HepG2 (cell line): ENCODE results near the gene TMEM108. TPM values are rescaled to one million over a fixed set of nuclear protein-coding genes. Genes with fewer than 3 reads are reported as not detected.

Source experiments
- ATAC-seq: fragments of 200-7000 bp; cut with Tn5 transposase; 3 replicates; pipeline ENCODE4 v1.9.1; 2020; ENCODE audit warnings: mild to moderate bottlenecking, moderate library complexity
- BruUV-seq: library from RNA; stranded (reverse); fragments of 400-500 nt; replicated peaks from 2 replicates; lab custom pipeline; 2021; lab: Mats Ljungman, UMichigan
- CTCF ChIA-PET: fragments of 300-600 bp; formaldehyde crosslinking; extraction: SDS; loops from one replicate; lab custom pipeline; 2021; ENCODE audit warnings: low total read pairs, inconsistent platforms, low intra/inter-chr PET ratio; lab: Yijun Ruan, JAX
- POLR2A ChIA-PET: fragments of 350-600 bp; sonication (Branson Sonifier 250); formaldehyde crosslinking; loops from one replicate; lab custom pipeline; 2020; ENCODE audit warnings: antibody characterized with exemption, inconsistent platforms; lab: Yijun Ruan, JAX
- DNase-seq: peaks from one replicate; pipeline ENCODE4 v3.0.0-alpha.2; 2015; ENCODE audit warnings: low spot score
- FAIRE-seq: peaks from 3 replicates; lab custom pipeline; 2011; peaks lifted over from hg19 to GRCh38; lab: Jason Lieb, UNC
- H2AFZ ChIP-seq: one replicate; pipeline ENCODE4 v1.6.1; 2011; ENCODE audit warnings: low read length, inconsistent platforms
- H3K27ac ChIP-seq: fragments of 300-600 bp; 3 replicates; pipeline ENCODE4 v1.8.0; 2011; ENCODE audit warnings: mixed run types, mild to moderate bottlenecking, mixed read lengths, low read length, inconsistent platforms; ENCODE audit not compliant: insufficient read depth; ENCODE audit errors: extremely low read length
- H3K27me3 ChIP-seq, 2 experiments: fragments of 200-600 bp in 1 of 2; 2 replicates in 1 of 2; 3 replicates in 1 of 2; pipeline versions ENCODE4 v1.6.0 to v1.8.0; 2011; ENCODE audit warnings: low read length in 2 of 2, mild to moderate bottlenecking in 2 of 2, moderate library complexity in 2 of 2, inconsistent platforms in 1 of 2; ENCODE audit not compliant: insufficient read depth in 2 of 2, control insufficient read depth in 1 of 2
- H3K36me3 ChIP-seq, 2 experiments: fragments of 200-600 bp in 1 of 2; replicated peaks in 1 of 2; 2 replicates in 1 of 2; 3 replicates in 1 of 2; pipeline versions ENCODE4 v1.5.1 to v1.8.0; 2011; ENCODE audit warnings: low read length in 2 of 2, inconsistent platforms in 1 of 2; ENCODE audit not compliant: insufficient read depth in 2 of 2, control insufficient read depth in 1 of 2
- H3K4me1 ChIP-seq: 2 replicates; pipeline ENCODE4 v1.5.1; 2012; ENCODE audit warnings: low read length, inconsistent platforms; ENCODE audit not compliant: insufficient read depth
- H3K4me2 ChIP-seq: 2 replicates; pipeline ENCODE4 v1.6.0; 2011; ENCODE audit warnings: low read depth, low read length, inconsistent platforms
- H3K4me3 ChIP-seq, 3 experiments: fragments of 200-600 bp in 1 of 3; sonication (generic), shearing (Covaris generic) in 1 of 3; replicated peaks in 1 of 3; 2 replicates each; pipeline ENCODE4 v1.5.1; 2011 to 2016; ENCODE audit warnings: low read length in 3 of 3, inconsistent platforms in 2 of 3, low read depth in 2 of 3, mild to moderate bottlenecking in 2 of 3, control low read depth in 1 of 3, mixed read lengths in 1 of 3; ENCODE audit not compliant: insufficient read depth in 1 of 3
- H3K79me2 ChIP-seq: one replicate; pipeline ENCODE4 v1.6.1; 2011; ENCODE audit warnings: low read length, inconsistent platforms; ENCODE audit not compliant: insufficient read depth
- H3K9ac ChIP-seq: 2 replicates; pipeline ENCODE4 v1.6.0; 2011; ENCODE audit warnings: mild to moderate bottlenecking, low read depth, low read length, inconsistent platforms; ENCODE audit not compliant: insufficient read depth
- H3K9me3 ChIP-seq: 2 replicates; pipeline ENCODE4 v1.5.1; 2012; ENCODE audit warnings: mild to moderate bottlenecking, low read length
- H4K20me1 ChIP-seq: 2 replicates; pipeline ENCODE4 v1.6.0; 2011; ENCODE audit warnings: inconsistent platforms, mild to moderate bottlenecking, low read length, moderate library complexity; ENCODE audit not compliant: insufficient read depth
- CBX2 ChIP-seq, 2 experiments: fragments of 200-600 bp in 1 of 2; sonication (generic); formaldehyde crosslinking in 1 of 2; IDR thresholded peaks; 2 replicates each; pipeline versions ENCODE4 v1.7.0 to v1.8.1; 2018 to 2022; ENCODE audit warnings: low read depth in 2 of 2, low read length in 1 of 2, mild to moderate bottlenecking in 1 of 2, missing genetic modification reagents in 1 of 2
- CSRNP2 ChIP-seq: sonication (generic); formaldehyde crosslinking; conservative IDR thresholded peaks from 2 replicates; pipeline ENCODE4 v1.8.0; 2022; ENCODE audit warnings: low read depth, missing genetic modification reagents
- E2F1 ChIP-seq: sonication (generic); formaldehyde crosslinking; IDR thresholded peaks from 2 replicates; pipeline ENCODE4 v1.5.0; 2020; ENCODE audit warnings: missing genetic modification reagents
- ELF1 ChIP-seq: sonication (generic); formaldehyde crosslinking; IDR thresholded peaks from 2 replicates; pipeline ENCODE4 v1.4.0; 2020; ENCODE audit warnings: missing genetic modification reagents
- MLX ChIP-seq: IDR thresholded peaks from 2 replicates; pipeline ENCODE4 v1.6.1; 2016
- PITX1 ChIP-seq: sonication (generic); formaldehyde crosslinking; IDR thresholded peaks from 2 replicates; pipeline ENCODE4 v1.5.1; 2020; ENCODE audit warnings: mild to moderate bottlenecking, missing genetic modification reagents
- REXO4 ChIP-seq: sonication (generic); formaldehyde crosslinking; IDR thresholded peaks from 2 replicates; pipeline ENCODE4 v1.8.0; 2022; ENCODE audit warnings: missing genetic modification reagents, mild to moderate bottlenecking, borderline replicate concordance
- STAT5B ChIP-seq: sonication (generic); formaldehyde crosslinking; IDR thresholded peaks from 2 replicates; pipeline ENCODE4 v1.4.0; 2020; ENCODE audit warnings: missing genetic modification reagents
- UBTF ChIP-seq: sonication (generic); formaldehyde crosslinking; IDR thresholded peaks from 2 replicates; pipeline ENCODE4 v1.4.0; 2020; ENCODE audit warnings: mild to moderate bottlenecking, missing genetic modification reagents
- ZFAT ChIP-seq: sonication (generic); formaldehyde crosslinking; conservative IDR thresholded peaks from 2 replicates; pipeline ENCODE4 v1.8.1; 2023; ENCODE audit warnings: missing genetic modification reagents, inconsistent platforms
- ZNF546 ChIP-seq: sonication (generic); formaldehyde crosslinking; conservative IDR thresholded peaks from 2 replicates; pipeline ENCODE4 v1.8.1; 2023; ENCODE audit warnings: mild to moderate bottlenecking, missing genetic modification reagents
- ZNF547 ChIP-seq: sonication (generic); formaldehyde crosslinking; IDR thresholded peaks from 2 replicates; pipeline ENCODE4 v1.5.1; 2020; ENCODE audit warnings: mild to moderate bottlenecking, missing genetic modification reagents
- WGBS: methylation state at CpG from one replicate; pipeline ENCODE4 v1.1.6; 2017; ENCODE audit warnings: low lambda C conversion rate; 5-methylcytosine and 5-hydroxymethylcytosine counted together
- in situ Hi-C: cut with HindIII; loops from 2 replicates; pipeline ENCODE4 v1.10.0; 2017; ENCODE audit warnings: low pct_unique_long_range_greater_than_20kb; ENCODE audit not compliant: extremely low pct_ligation_motif_present
- intact Hi-C: fragments of 100-400 bp; cut with micrococcal nuclease; formaldehyde crosslinking; loops from one replicate; pipeline ENCODE4 v1.10.0; 2022; ENCODE audit not compliant: unreplicated experiment
- polyA plus RNA-seq, 8 experiments: library from polyadenylated mRNA; depleted of rRNA in 3 of 8; stranded (reverse) in 7 of 8; unstranded in 1 of 8; fragments of >200 nt; fragmentation: Illumina TruSeq in 4 of 8; extraction: Trizol in 4 of 8; gene quantifications; 2 replicates each; pipeline versions ENCODE4 v1.2.1 to v1.2.3, GENCODE V29; 2011 to 2016; ENCODE audit warnings: low read depth in 4 of 8, missing spikeins in 1 of 8, mixed read lengths in 1 of 8; ENCODE audit not compliant: insufficient read depth in 1 of 8
- total RNA-seq, 5 experiments: library from RNA; depleted of rRNA; stranded (reverse); fragments of >200 nt; fragmentation: Illumina TruSeq; extraction: Trizol; gene quantifications; 2 replicates each; pipeline ENCODE4 v1.2.3, GENCODE V29; 2016; ENCODE audit warnings: low read depth in 1 of 5
- TF ChIP-seq, protein P1 (sequence below): sonication (generic); formaldehyde crosslinking; IDR thresholded peaks from 2 replicates; pipeline ENCODE4 v1.9.0; 2021; ENCODE audit warnings: missing genetic modification reagents, borderline replicate concordance

The TMEM108 gene
- total and polyA plus RNA-seq, 2 of the 13 experiments (the other 11 are each of a cell fraction or from before 2014, with no cell fraction given): not detected

DNA sequence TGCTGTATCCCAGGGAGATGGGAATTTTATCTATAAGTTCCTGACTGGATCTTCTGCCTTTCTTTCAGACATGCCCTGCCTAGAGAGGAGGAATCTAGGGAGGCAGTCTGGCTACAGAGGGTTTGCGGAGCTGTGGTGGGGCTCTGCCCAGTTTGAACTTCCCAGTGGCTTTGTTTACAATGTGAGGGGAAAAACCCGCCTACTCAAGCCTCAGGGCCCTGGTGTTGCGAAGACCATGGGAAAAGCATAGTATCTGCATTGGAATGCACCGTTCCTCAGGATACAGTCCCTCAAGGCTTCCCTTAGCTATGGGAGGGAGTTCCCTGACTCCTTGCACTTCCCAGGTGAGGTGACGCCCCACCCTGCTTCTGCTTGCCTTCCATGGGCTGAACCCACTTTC lies 168.7 kb downstream of the TMEM108 start:
- Histone ChIP-seq H3K36me3 (no peaks in the 10 kb centered on the region), H3K79me2 (no peaks in the 10 kb centered on the region), H3K9me3 (no peaks in the 10 kb centered on the region), H3K4me3 (no peak overlapping the region), H3K27me3 (no peaks in the 10 kb centered on the region; a peak in 1 of 5 replicates), H3K4me2 (no peak overlapping the region), H3K9ac (no peak overlapping the region), H2AFZ (no peak overlapping the region), H3K27ac (no peak overlapping the region), H3K4me1 (no peaks in the 10 kb centered on the region), H4K20me1 (no peaks in the 10 kb centered on the region)
- DNase-seq (no peak), ATAC-seq (no peak), FAIRE-seq (no peak)
- ChIA-PET CTCF (no interaction called here), POLR2A (no interaction called here)
- intact Hi-C loops (no loop called here), in situ Hi-C loops (no loop called here)
- TF ChIP-seq REXO4 (CRISPR knock-in tag) (no peak), STAT5B (no peak), ZNF546 (no peak), ZFAT (CRISPR knock-in tag) (no peak), ELF1 (no peak), MLX (CRISPR knock-in tag) (no peak), CBX2 (IDR thresholded peaks at IDR 0.05; ENCODE audit: low read depth, low read length) (no peak), CBX2 (CRISPR knock-in tag; IDR thresholded peaks at IDR 0.05; ENCODE audit: low read depth) (no peak), PITX1 (CRISPR knock-in tag) (no peak), CSRNP2 (no peak), UBTF (CRISPR knock-in tag) (no peak), ZNF547 (no peak), E2F1 (no peak)
- TF ChIP-seq, protein P1, sequence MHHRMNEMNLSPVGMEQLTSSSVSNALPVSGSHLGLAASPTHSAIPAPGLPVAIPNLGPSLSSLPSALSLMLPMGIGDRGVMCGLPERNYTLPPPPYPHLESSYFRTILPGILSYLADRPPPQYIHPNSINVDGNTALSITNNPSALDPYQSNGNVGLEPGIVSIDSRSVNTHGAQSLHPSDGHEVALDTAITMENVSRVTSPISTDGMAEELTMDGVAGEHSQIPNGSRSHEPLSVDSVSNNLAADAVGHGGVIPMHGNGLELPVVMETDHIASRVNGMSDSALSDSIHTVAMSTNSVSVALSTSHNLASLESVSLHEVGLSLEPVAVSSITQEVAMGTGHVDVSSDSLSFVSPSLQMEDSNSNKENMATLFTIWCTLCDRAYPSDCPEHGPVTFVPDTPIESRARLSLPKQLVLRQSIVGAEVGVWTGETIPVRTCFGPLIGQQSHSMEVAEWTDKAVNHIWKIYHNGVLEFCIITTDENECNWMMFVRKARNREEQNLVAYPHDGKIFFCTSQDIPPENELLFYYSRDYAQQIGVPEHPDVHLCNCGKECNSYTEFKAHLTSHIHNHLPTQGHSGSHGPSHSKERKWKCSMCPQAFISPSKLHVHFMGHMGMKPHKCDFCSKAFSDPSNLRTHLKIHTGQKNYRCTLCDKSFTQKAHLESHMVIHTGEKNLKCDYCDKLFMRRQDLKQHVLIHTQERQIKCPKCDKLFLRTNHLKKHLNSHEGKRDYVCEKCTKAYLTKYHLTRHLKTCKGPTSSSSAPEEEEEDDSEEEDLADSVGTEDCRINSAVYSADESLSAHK (CRISPR knock-in tag): no peak
- no TSS peak for BruUV-seq
- 0% methylated on average over 2 of the region's 5 CpGs for WGBS
